K562 (cell line): Measurements from ENCODE around the gene MYMK.

Source experiments
- ETV5 ChIP-seq: sonication (generic); formaldehyde crosslinking; IDR thresholded peaks from 2 replicates; pipeline ENCODE4 v1.4.0; 2020; ENCODE audit warnings: low read depth, mild to moderate bottlenecking, missing genetic modification reagents
- EZH2 ChIP-seq: IDR thresholded peaks from 2 replicates; pipeline ENCODE4 v1.6.1; 2012; ENCODE audit warnings: low read depth, mild to moderate bottlenecking, inconsistent platforms, low read length, borderline replicate concordance
- TCF7L2 ChIP-seq: fragments of 150-350 bp; IDR thresholded peaks from 2 replicates; pipeline ENCODE4 v1.6.1; 2016; ENCODE audit warnings: low read depth, mild to moderate bottlenecking, low read length, moderate library complexity
- ZNF263 ChIP-seq: sonication (generic); formaldehyde crosslinking; IDR thresholded peaks from 2 replicates; pipeline ENCODE4 v1.8.0; 2022; ENCODE audit warnings: mild to moderate bottlenecking, missing genetic modification reagents, borderline replicate concordance
- ZSCAN32 ChIP-seq: fragments of 450-650 bp; formaldehyde crosslinking; IDR thresholded peaks from 2 replicates; pipeline ENCODE4 v1.4.0; 2020; ENCODE audit warnings: mild to moderate bottlenecking, moderate library complexity
- TF ChIP-seq, protein P1 (sequence below), 3 experiments: IDR thresholded peaks in 2 of 3; conservative IDR thresholded peaks in 1 of 3; 2 replicates each; pipeline ENCODE4 v1.5.1; 2011 to 2012; ENCODE audit warnings: low read length in 3 of 3, mild to moderate bottlenecking in 3 of 3, control low read depth in 2 of 3, improper control_type of control experiment in 1 of 3, inconsistent platforms in 1 of 3, low read depth in 1 of 3, mixed read lengths in 1 of 3, moderate library complexity in 1 of 3; ENCODE audit not compliant: insufficient read depth in 2 of 3

DNA sequence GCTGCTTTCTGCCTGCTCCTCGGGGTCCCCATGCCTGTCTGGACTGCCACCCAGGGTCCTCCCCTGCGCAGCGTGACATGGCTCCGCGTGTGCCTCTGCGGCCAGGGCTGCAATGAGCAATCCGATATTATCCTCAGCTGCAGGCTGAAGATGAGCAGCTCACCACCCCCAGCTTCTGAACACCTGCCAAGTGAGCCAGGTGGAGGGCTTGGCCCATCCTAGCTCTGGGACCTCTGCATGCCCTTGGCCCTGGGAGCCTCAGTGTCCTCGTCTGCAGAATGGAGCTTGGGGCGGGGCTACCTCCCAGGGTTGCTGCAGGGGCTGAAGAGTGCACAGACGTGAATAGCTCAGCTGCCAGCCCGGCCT is 4.1 kb upstream of the MYMK start:
- TF ChIP-seq ZNF263 (CRISPR knock-in tag) (no peak), TCF7L2 (no peak), ETV5 (no peak), EZH2 (no peak), ZSCAN32 (CRISPR knock-in tag) (no peak)
- TF ChIP-seq, protein P1, sequence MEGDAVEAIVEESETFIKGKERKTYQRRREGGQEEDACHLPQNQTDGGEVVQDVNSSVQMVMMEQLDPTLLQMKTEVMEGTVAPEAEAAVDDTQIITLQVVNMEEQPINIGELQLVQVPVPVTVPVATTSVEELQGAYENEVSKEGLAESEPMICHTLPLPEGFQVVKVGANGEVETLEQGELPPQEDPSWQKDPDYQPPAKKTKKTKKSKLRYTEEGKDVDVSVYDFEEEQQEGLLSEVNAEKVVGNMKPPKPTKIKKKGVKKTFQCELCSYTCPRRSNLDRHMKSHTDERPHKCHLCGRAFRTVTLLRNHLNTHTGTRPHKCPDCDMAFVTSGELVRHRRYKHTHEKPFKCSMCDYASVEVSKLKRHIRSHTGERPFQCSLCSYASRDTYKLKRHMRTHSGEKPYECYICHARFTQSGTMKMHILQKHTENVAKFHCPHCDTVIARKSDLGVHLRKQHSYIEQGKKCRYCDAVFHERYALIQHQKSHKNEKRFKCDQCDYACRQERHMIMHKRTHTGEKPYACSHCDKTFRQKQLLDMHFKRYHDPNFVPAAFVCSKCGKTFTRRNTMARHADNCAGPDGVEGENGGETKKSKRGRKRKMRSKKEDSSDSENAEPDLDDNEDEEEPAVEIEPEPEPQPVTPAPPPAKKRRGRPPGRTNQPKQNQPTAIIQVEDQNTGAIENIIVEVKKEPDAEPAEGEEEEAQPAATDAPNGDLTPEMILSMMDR (IDR thresholded peaks at IDR 0.05 in 2 of 3, conservative IDR thresholded peaks at IDR 0.05 in 1 of 3; ENCODE audit: insufficient read depth in 2 of 3, low read depth in 1 of 3, low read length in 3 of 3), result no peak
